ENCODE data around the gene USP50.
"Not testable (repeated sequence)": the region's sequence is repeated elsewhere in the genome, so short reads cannot be mapped to it uniquely, and the experiment has no call there.

USP50 gene

DNA sequence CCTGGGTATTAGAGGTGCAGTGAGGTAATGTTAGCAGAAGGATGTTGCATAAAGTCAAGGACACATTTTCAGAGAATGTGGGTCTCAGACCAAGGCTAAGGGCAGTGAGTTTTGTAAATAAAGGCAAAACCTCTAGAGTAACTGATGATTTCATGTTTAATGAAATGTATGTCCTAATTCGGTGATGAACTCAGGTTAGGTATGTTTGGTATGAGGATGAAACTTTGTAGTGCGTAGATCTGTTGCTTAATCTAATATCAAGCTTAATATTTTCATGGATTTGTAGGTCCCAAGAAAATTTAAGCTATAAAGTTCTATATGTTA, 3.6 kb downstream of the USP50 start:
- TF ChIP-seq CTCF (IDR thresholded peaks at IDR 0.05; ENCODE audit: extremely low read depth, missing control alignments): no peak
- no peak for DNase-seq (ENCODE audit: low spot score)

- TF ChIP-seq CTCF (IDR thresholded peaks at IDR 0.05; ENCODE audit: extremely low read depth, missing control alignments): no peak
- no peak for DNase-seq (ENCODE audit: low spot score)
These were observed 14.7 kb downstream of the USP50 start for GRCh38 chr15:50531766-50532165.

DNA sequence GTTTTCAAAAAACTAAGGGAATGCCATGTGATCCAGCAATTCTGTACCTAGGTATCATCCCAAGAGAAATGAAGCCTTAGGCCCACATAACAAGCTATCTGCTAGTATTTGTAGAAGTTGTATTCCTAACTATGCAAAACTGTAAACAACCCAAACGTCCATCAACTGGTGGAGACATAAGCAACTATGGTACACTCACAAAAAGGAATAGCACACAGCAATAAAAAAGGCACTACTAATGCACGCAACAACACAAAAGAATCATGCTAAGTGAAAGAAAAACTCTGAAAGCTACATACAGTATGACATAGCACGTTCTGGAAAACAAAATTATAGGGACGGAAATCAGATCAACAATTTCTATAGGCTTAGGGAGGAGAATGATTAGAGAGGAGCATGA, 15.3 kb downstream of the USP50 start:
- TF ChIP-seq CTCF (IDR thresholded peaks at IDR 0.05; ENCODE audit: extremely low read depth, missing control alignments): no peak
- DNase-seq (ENCODE audit: low spot score): no peak

GRCh38 chr15:50523851-50524251, 22.6 kb downstream of the USP50 start:
- no peak for DNase-seq (ENCODE audit: low spot score)
- no peak for TF ChIP-seq CTCF (IDR thresholded peaks at IDR 0.05; ENCODE audit: extremely low read depth, missing control alignments)

DNA sequence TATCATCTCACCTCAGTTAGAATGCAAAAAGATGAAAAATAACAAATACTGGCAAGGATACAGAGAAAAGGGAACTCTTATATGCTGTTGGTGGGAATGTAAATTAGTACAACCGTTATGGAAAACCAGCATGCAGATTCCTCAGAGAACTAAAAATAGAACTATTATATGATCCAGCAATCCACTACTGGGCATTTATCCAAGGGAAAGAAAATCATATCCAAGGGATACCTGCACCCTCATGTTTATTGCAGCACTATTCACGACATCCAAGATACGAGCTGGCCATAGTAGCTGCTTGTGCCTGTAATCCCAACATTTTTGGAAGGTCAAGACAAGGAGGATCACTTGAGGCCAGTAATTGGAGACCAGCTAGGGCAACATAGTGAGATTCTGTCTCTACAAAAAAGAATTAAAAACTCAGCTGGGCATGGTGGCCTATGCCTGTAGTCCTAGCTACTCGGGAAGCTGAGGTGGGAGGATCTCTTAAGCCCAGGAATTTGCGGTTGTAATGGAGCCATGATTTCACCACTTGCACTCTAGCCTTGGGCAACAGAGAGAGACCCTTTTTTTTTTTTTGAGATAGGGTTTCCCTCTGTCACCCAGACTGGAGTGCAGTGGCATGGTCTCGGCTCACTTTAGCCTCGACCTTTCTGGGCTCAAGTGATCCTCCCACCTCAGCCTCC, 26.6 kb downstream of the USP50 start:
- DNase-seq (ENCODE audit: low spot score): no peak
- TF ChIP-seq CTCF (IDR thresholded peaks at IDR 0.05; ENCODE audit: extremely low read depth, missing control alignments): no peak

DNA sequence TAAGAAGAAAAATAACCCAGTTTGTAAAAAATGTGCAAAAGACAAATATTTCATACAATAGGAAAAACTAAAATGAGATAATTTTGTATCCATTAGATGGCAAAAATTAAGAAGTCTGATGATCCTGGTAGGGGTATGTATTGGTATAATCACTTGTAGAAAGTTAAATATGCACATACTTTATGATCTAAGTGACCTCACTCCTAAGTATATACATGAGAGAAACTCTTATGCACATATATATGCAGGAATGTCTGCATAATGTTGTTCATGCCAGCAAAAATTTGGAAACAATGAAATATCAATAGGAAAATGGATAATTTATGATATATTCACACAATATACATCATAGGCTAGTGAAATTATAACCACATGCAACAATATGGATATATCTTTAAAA, 33.5 kb downstream of the USP50 start:
- TF ChIP-seq CTCF (IDR thresholded peaks at IDR 0.05; ENCODE audit: extremely low read depth, missing control alignments): no peak

GRCh38 chr15:50506121-50506520, 40.3 kb downstream of the USP50 start:
- no peak for TF ChIP-seq CTCF (IDR thresholded peaks at IDR 0.05; ENCODE audit: extremely low read depth, missing control alignments)
- no peak for DNase-seq (ENCODE audit: low spot score)

More for the DNA sequence above, 33.5 kb downstream of the USP50 start:
- DNase-seq (ENCODE audit: low spot score): no peak

- not testable (repeated sequence) for DNase-seq (ENCODE audit: low spot score)
These were observed 40.8 kb downstream of the USP50 start for GRCh38 chr15:50505656-50506055.
